HG03571 (cell line): Measurements from ENCODE around the gene PRMT5.

Source experiments
- ATAC-seq: cut with Tn5 transposase; IDR thresholded peaks from one replicate; pipeline ENCODE4 v1.9.1; 2021; ENCODE audit not compliant: unreplicated experiment

PRMT5 gene

DNA sequence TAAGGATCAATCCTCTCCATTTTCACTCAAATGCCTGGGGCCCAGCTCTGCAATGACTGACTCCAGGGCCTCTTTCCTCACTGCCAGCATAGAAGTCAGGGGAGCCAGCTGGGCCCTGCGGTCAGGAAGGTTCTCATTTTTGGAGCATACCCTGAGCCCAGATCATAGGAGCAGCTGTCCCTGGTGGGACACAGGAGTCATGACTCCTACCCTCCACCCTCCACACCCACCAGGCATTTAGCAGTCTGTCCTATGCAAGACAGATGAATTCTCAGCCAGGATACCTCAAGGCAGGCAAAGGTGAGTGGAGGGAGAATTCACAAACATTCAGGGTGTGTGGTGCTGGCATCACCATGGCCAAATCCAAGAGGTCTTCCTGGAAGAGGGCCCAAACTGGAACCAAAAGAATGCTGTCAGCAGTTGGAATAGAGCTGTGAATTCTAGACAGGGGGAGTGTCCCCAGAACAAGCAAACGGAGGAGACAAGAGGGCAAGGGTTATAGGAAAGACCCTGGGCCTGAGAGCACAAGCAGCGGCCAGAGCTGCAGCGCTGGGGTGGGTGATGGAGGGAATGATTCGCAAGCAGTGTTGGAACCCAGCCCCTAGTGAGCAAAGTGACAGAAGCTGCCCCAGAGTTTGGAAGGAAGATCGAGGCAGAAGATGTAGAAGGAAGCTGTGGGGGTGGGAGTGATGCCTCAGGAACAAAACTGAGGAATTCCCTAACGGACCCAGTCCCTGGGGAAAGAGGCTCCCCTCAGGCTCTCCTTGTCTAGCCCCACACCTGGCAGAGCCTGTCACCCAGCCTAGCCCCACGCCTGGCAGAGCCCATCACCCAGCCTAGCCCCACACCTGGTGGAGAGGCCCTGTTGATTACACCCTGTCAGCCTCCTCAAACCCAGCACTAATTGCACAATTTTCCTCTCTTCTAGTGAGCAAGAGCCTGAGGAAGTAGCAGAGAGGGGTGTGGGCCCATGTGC, 50.6 kb downstream of the PRMT5 start:
- ATAC-seq: no peak

GRCh38 chr14:22877000-22877501, 52.1 kb downstream of the PRMT5 start:
- no peak for ATAC-seq

- ATAC-seq: no peak
Measured at GRCh38 chr14:22875748-22876319, 53.3 kb downstream of the PRMT5 start.

DNA sequence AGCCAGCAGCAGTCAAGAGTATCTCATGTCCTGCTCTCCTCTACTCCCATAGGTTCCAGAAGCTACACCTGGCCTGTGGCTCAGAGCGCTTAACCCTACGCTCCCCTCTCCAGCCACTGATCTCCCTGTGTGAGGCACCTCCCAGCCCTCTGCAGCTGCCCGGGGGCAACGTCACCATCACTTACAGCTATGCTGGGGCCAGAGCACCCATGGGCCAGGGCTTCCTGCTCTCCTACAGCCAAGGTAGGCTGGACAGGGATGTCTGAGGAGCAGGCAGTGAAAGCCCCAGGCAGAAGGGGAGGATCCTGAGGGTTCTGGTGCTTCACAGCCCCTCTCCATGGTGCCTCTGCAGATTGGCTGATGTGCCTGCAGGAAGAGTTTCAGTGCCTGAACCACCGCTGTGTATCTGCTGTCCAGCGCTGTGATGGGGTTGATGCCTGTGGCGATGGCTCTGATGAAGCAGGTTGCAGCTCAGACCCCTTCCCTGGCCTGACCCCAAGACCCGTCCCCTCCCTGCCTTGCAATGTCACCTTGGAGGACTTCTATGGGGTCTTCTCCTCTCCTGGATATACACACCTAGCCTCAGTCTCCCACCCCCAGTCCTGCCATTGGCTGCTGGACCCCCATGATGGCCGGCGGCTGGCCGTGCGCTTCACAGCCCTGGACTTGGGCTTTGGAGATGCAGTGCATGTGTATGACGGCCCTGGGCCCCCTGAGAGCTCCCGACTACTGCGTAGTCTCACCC, 54.0 kb downstream of the PRMT5 start:
- no peak for ATAC-seq

DNA sequence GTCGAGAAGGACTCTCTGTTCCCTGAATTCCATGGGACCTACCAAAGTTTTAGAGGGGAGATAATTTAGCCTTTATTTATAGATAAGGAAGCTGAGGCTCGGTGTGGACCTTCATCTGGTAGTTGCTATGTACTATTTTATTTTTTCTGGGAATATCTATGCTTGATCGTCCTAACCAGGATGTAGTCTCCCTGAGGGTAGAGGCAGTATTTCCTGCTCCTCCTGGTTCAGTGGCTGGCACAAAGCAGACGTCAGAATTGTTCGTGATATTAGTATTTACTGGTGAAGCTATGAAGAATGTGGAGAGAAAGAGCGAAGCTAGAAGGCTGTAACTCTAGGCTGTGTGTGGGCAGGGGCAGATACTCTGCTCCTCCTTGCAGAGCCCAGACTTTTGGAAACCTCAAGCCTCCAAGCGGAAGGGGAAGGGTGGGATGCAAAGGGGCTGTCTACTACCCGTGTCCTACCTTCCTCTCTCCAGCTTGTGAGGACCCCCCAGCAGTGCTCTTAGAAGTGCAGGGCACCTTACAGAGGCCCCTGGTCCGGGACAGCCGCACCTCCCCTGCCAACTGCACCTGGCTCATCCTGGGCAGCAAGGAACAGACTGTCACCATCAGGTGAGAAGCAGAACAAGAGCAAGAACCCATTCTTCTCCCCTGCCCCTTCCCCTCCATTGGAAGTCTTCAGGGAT, 56.2 kb downstream of the PRMT5 start:
- ATAC-seq: no peak

DNA sequence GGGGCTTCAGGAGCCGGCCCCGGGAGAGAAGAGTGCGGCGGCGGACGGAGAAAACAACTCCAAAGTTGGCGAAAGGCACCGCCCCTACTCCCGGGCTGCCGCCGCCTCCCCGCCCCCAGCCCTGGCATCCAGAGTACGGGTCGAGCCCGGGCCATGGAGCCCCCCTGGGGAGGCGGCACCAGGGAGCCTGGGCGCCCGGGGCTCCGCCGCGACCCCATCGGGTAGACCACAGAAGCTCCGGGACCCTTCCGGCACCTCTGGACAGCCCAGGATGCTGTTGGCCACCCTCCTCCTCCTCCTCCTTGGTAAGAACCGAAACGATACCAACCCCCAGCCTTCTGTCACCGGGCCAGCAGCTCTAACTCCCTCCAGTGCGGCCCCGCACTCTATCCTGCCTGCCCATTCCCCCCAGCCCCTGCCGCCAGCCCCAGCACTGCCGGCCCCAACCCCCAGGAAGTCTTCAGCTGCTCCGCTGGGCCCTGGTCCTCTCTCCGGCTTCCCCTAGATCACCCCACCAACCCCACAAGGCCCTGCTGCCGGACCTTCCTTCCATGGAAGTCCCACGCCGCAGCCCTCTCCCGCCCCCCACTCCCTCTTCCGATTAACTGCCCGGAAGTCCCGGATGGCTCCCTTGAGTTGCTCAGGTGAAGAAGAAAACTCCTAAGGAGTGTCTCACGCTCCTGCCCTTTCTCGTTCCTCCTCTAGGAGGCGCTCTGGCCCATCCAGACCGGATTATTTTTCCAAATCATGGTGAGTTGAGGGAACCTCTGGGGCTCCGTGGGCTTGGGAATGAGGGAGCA, 56.9 kb downstream of the PRMT5 start:
- peak; percentile 22 for ATAC-seq

GRCh38 chr14:22871224-22872032, 57.7 kb downstream of the PRMT5 start, which contains the start of gene LRP10:
TSS of gene LRP10 (plus strand) at chr14:22871740. CDS start at chr14:22872304, 564 bp downstream.
- ATAC-seq: peak; percentile 68

DNA sequence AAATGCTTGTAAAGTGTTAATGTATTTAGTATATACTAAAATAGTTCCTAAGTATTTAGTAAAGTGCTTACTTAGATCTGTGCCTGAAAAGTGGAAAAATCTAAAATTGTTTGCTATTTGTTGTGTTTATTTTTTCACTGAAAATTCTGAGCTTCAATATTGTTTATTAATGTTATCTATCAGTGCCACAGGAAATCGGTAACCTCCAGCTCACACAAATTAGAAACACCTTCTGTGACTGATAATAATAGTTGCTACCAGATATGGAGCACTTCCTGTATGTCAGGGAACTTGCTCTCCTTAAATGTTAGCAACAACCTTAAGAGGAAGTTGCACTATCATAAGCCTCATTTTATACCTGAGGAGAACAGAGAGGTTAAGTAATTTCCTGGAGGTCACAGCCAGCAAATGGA, 58.4 kb downstream of the PRMT5 start:
- ATAC-seq: peak; percentile 27
